Cortex of kidney (tissue), 1 donor: ENCODE measurements around the gene CDHR3.

Experiments used
- DNase-seq: peaks from one replicate; lab custom pipeline; 2025; lab: John Stamatoyannopoulos, UW

Gene CDHR3

GRCh38 chr7:106023369-106024322 lies 60.6 kb downstream of the CDHR3 start:
- DNase-seq = no peak

- no peak for DNase-seq
These were observed 63.0 kb downstream of the CDHR3 start for GRCh38 chr7:106026101-106026500.

- no peak for DNase-seq
These were observed 66.4 kb downstream of the CDHR3 start for GRCh38 chr7:106029451-106029850.

GRCh38 chr7:106029941-106030340 lies 66.9 kb downstream of the CDHR3 start:
- DNase-seq = no peak

GRCh38 chr7:106031300-106032035 lies 68.4 kb downstream of the CDHR3 start:
- DNase-seq = no peak

- DNase-seq = no peak
These were observed 69.2 kb downstream of the CDHR3 start for GRCh38 chr7:106032295-106032694.

GRCh38 chr7:106033735-106034134 lies 70.7 kb downstream of the CDHR3 start:
- no peak for DNase-seq

GRCh38 chr7:106034383-106034782 lies 71.3 kb downstream of the CDHR3 start:
- no peak for DNase-seq

- no peak for DNase-seq
These were observed 72.5 kb downstream of the CDHR3 start for GRCh38 chr7:106035568-106035967.

GRCh38 chr7:106036004-106036403 lies 72.9 kb downstream of the CDHR3 start:
- no peak for DNase-seq

- DNase-seq = no peak
These were observed 74.6 kb downstream of the CDHR3 start for GRCh38 chr7:106037489-106038176.

- DNase-seq = no peak
These were observed 75.2 kb downstream of the CDHR3 start for GRCh38 chr7:106038289-106038688.

- no peak for DNase-seq
These were observed 75.9 kb downstream of the CDHR3 start for GRCh38 chr7:106038916-106039315.

GRCh38 chr7:106039486-106040060 lies 76.5 kb downstream of the CDHR3 start:
- no peak for DNase-seq

- DNase-seq = no peak
These were observed 78.2 kb downstream of the CDHR3 start for GRCh38 chr7:106041140-106041717.

GRCh38 chr7:106042196-106042611 lies 79.1 kb downstream of the CDHR3 start:
- DNase-seq = no peak

GRCh38 chr7:106045139-106045538 lies 82.1 kb downstream of the CDHR3 start:
- DNase-seq = no peak

- no peak for DNase-seq
These were observed 82.5 kb downstream of the CDHR3 start for GRCh38 chr7:106045586-106045985.

- no peak for DNase-seq
These were observed 84.1 kb downstream of the CDHR3 start for GRCh38 chr7:106047184-106047583.

- no peak for DNase-seq
These were observed 85.0 kb downstream of the CDHR3 start for GRCh38 chr7:106047818-106048705.

- no peak for DNase-seq
These were observed 85.6 kb downstream of the CDHR3 start for GRCh38 chr7:106048706-106049020.
